ENCODE results near the gene SH3RF1. TPM values are rescaled to one million over a fixed set of nuclear protein-coding genes. Genes with fewer than 3 reads are reported as not detected.

The SH3RF1 gene
- total and polyA plus RNA-seq, 2 of the 8 experiments (the other 6 are each of a cell fraction or from before 2014, with no cell fraction given) = 6.9 to 15.1 TPM

- TF ChIP-seq, protein P1, sequence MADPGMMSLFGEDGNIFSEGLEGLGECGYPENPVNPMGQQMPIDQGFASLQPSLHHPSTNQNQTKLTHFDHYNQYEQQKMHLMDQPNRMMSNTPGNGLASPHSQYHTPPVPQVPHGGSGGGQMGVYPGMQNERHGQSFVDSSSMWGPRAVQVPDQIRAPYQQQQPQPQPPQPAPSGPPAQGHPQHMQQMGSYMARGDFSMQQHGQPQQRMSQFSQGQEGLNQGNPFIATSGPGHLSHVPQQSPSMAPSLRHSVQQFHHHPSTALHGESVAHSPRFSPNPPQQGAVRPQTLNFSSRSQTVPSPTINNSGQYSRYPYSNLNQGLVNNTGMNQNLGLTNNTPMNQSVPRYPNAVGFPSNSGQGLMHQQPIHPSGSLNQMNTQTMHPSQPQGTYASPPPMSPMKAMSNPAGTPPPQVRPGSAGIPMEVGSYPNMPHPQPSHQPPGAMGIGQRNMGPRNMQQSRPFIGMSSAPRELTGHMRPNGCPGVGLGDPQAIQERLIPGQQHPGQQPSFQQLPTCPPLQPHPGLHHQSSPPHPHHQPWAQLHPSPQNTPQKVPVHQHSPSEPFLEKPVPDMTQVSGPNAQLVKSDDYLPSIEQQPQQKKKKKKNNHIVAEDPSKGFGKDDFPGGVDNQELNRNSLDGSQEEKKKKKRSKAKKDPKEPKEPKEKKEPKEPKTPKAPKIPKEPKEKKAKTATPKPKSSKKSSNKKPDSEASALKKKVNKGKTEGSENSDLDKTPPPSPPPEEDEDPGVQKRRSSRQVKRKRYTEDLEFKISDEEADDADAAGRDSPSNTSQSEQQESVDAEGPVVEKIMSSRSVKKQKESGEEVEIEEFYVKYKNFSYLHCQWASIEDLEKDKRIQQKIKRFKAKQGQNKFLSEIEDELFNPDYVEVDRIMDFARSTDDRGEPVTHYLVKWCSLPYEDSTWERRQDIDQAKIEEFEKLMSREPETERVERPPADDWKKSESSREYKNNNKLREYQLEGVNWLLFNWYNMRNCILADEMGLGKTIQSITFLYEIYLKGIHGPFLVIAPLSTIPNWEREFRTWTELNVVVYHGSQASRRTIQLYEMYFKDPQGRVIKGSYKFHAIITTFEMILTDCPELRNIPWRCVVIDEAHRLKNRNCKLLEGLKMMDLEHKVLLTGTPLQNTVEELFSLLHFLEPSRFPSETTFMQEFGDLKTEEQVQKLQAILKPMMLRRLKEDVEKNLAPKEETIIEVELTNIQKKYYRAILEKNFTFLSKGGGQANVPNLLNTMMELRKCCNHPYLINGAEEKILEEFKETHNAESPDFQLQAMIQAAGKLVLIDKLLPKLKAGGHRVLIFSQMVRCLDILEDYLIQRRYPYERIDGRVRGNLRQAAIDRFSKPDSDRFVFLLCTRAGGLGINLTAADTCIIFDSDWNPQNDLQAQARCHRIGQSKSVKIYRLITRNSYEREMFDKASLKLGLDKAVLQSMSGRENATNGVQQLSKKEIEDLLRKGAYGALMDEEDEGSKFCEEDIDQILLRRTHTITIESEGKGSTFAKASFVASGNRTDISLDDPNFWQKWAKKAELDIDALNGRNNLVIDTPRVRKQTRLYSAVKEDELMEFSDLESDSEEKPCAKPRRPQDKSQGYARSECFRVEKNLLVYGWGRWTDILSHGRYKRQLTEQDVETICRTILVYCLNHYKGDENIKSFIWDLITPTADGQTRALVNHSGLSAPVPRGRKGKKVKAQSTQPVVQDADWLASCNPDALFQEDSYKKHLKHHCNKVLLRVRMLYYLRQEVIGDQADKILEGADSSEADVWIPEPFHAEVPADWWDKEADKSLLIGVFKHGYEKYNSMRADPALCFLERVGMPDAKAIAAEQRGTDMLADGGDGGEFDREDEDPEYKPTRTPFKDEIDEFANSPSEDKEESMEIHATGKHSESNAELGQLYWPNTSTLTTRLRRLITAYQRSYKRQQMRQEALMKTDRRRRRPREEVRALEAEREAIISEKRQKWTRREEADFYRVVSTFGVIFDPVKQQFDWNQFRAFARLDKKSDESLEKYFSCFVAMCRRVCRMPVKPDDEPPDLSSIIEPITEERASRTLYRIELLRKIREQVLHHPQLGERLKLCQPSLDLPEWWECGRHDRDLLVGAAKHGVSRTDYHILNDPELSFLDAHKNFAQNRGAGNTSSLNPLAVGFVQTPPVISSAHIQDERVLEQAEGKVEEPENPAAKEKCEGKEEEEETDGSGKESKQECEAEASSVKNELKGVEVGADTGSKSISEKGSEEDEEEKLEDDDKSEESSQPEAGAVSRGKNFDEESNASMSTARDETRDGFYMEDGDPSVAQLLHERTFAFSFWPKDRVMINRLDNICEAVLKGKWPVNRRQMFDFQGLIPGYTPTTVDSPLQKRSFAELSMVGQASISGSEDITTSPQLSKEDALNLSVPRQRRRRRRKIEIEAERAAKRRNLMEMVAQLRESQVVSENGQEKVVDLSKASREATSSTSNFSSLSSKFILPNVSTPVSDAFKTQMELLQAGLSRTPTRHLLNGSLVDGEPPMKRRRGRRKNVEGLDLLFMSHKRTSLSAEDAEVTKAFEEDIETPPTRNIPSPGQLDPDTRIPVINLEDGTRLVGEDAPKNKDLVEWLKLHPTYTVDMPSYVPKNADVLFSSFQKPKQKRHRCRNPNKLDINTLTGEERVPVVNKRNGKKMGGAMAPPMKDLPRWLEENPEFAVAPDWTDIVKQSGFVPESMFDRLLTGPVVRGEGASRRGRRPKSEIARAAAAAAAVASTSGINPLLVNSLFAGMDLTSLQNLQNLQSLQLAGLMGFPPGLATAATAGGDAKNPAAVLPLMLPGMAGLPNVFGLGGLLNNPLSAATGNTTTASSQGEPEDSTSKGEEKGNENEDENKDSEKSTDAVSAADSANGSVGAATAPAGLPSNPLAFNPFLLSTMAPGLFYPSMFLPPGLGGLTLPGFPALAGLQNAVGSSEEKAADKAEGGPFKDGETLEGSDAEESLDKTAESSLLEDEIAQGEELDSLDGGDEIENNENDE (IDR thresholded peaks at IDR 0.05; ENCODE audit: insufficient replicate concordance, low read length) = no peak
- TF ChIP-seq SP1 (IDR thresholded peaks at IDR 0.05; ENCODE audit: low read depth, low read length) = no peak
- no peak for TF ChIP-seq SIRT6 (IDR thresholded peaks at IDR 0.05; ENCODE audit: low read length)
- no peak for TF ChIP-seq CTBP2 (IDR thresholded peaks at IDR 0.05; ENCODE audit: borderline replicate concordance, insufficient read depth, insufficient read length, low read length)
- TF ChIP-seq BCL11A (IDR thresholded peaks at IDR 0.05; ENCODE audit: low read depth in 2 of 2, low read length in 2 of 2) = no peak
These were observed 65.0 kb downstream of the SH3RF1 start (continued) for GRCh38 chr4:169205744-169206080.
